ENCODE results near the gene NCCRP1. TPM values are rescaled to one million over a fixed set of nuclear protein-coding genes. Genes with fewer than 3 reads are reported as not detected.

The NCCRP1 gene
- total RNA-seq, 1 donor from 2014 or later = not detected

GRCh38 chr19:39164289-39164688 is 32.5 kb upstream of the NCCRP1 start:
- no peaks in the 10 kb centered on the region for H3K9me3 ChIP-seq (ENCODE audit: control insufficient read depth in 3 of 3, low read length in 3 of 3)

GRCh38 chr19:39165857-39166256 is 30.9 kb upstream of the NCCRP1 start:
- H3K27ac ChIP-seq (ENCODE audit: low read depth, low read length) = no peak overlapping the region
- no peaks in the 10 kb centered on the region for H3K9me3 ChIP-seq (ENCODE audit: control insufficient read depth in 3 of 3, low read length in 3 of 3)
- peaks cover 4 to 5% (median 5%) of the 10 kb centered on the region in 3 donors for H3K4me1 ChIP-seq (ENCODE audit: control insufficient read depth in 3 of 3, insufficient read depth in 3 of 3, low read length in 3 of 3)
- H3K4me3 ChIP-seq (ENCODE audit: low read length in 3 of 3) = no peak overlapping the region
- H3K36me3 ChIP-seq (ENCODE audit: control insufficient read depth in 3 of 3, insufficient read depth in 3 of 3, low read length in 3 of 3) = peaks cover 0 to 3% (median 2%) of the 10 kb centered on the region in 3 donors
- H3K9ac ChIP-seq (ENCODE audit: low read depth in 1 of 3, low read length in 3 of 3) = no peak overlapping the region
- no peaks in the 10 kb centered on the region for H3K27me3 ChIP-seq (ENCODE audit: control insufficient read depth in 3 of 3, insufficient read depth in 3 of 3, low read length in 3 of 3)

More at GRCh38 chr19:39164289-39164688, 32.5 kb upstream of the NCCRP1 start:
- Histone ChIP-seq H3K4me1 (ENCODE audit: control insufficient read depth in 3 of 3, insufficient read depth in 3 of 3, low read length in 3 of 3) (peaks cover 7 to 11% (median 10%) of the 10 kb centered on the region in 3 donors), H3K27ac (ENCODE audit: low read depth, low read length) (no peak overlapping the region), H3K4me3 (ENCODE audit: low read length in 3 of 3) (no peak overlapping the region), H3K36me3 (ENCODE audit: control insufficient read depth in 3 of 3, insufficient read depth in 3 of 3, low read length in 3 of 3) (no peaks in the 10 kb centered on the region), H3K9ac (ENCODE audit: low read depth in 1 of 3, low read length in 3 of 3) (no peak overlapping the region), H3K27me3 (ENCODE audit: control insufficient read depth in 3 of 3, insufficient read depth in 3 of 3, low read length in 3 of 3) (no peaks in the 10 kb centered on the region)

GRCh38 chr19:39166571-39167391 is 30.0 kb upstream of the NCCRP1 start:
- H3K4me1 ChIP-seq (ENCODE audit: control insufficient read depth in 3 of 3, insufficient read depth in 3 of 3, low read length in 3 of 3) = peaks cover 0 to 5% (median 3%) of the 10 kb centered on the region in 3 donors
- no peak overlapping the region for H3K27ac ChIP-seq (ENCODE audit: low read depth, low read length)
- H3K9ac ChIP-seq (ENCODE audit: low read depth in 1 of 3, low read length in 3 of 3) = peak overlapping the region in 1 of 3 donors; percentile 3
- H3K4me3 ChIP-seq (ENCODE audit: low read length in 3 of 3) = no peak overlapping the region
- H3K9me3 ChIP-seq (ENCODE audit: control insufficient read depth in 3 of 3, low read length in 3 of 3) = no peaks in the 10 kb centered on the region
- H3K36me3 ChIP-seq (ENCODE audit: control insufficient read depth in 3 of 3, insufficient read depth in 3 of 3, low read length in 3 of 3) = peaks cover 0 to 3% (median 2%) of the 10 kb centered on the region in 3 donors
- H3K27me3 ChIP-seq (ENCODE audit: control insufficient read depth in 3 of 3, insufficient read depth in 3 of 3, low read length in 3 of 3) = no peaks in the 10 kb centered on the region

GRCh38 chr19:39167461-39168257 is 29.1 kb upstream of the NCCRP1 start:
- Histone ChIP-seq H3K27me3 (ENCODE audit: control insufficient read depth in 3 of 3, insufficient read depth in 3 of 3, low read length in 3 of 3) (no peaks in the 10 kb centered on the region), H3K4me3 (ENCODE audit: low read length in 3 of 3) (no peak overlapping the region), H3K9ac (ENCODE audit: low read depth in 1 of 3, low read length in 3 of 3) (no peak overlapping the region), H3K4me1 (ENCODE audit: control insufficient read depth in 3 of 3, insufficient read depth in 3 of 3, low read length in 3 of 3) (peaks cover 0 to 5% (median 3%) of the 10 kb centered on the region in 3 donors), H3K9me3 (ENCODE audit: control insufficient read depth in 3 of 3, low read length in 3 of 3) (no peaks in the 10 kb centered on the region), H3K27ac (ENCODE audit: low read depth, low read length) (no peak overlapping the region), H3K36me3 (ENCODE audit: control insufficient read depth in 3 of 3, insufficient read depth in 3 of 3, low read length in 3 of 3) (peaks cover 0 to 3% (median 3%) of the 10 kb centered on the region in 3 donors)

GRCh38 chr19:39168258-39169142 is 28.3 kb upstream of the NCCRP1 start:
- Histone ChIP-seq H3K4me1 (ENCODE audit: control insufficient read depth in 3 of 3, insufficient read depth in 3 of 3, low read length in 3 of 3) (peaks cover 0 to 5% (median 3%) of the 10 kb centered on the region in 3 donors), H3K27me3 (ENCODE audit: control insufficient read depth in 3 of 3, insufficient read depth in 3 of 3, low read length in 3 of 3) (no peaks in the 10 kb centered on the region), H3K36me3 (ENCODE audit: control insufficient read depth in 3 of 3, insufficient read depth in 3 of 3, low read length in 3 of 3) (peaks cover 0 to 3% (median 3%) of the 10 kb centered on the region in 3 donors), H3K27ac (ENCODE audit: low read depth, low read length) (no peak overlapping the region), H3K9me3 (ENCODE audit: control insufficient read depth in 3 of 3, low read length in 3 of 3) (no peaks in the 10 kb centered on the region), H3K4me3 (ENCODE audit: low read length in 3 of 3) (no peak overlapping the region), H3K9ac (ENCODE audit: low read depth in 1 of 3, low read length in 3 of 3) (no peak overlapping the region)

GRCh38 chr19:39169143-39169810 is 27.5 kb upstream of the NCCRP1 start:
- Histone ChIP-seq H3K27ac (ENCODE audit: low read depth, low read length) (no peak overlapping the region), H3K9ac (ENCODE audit: low read depth in 1 of 3, low read length in 3 of 3) (no peak overlapping the region), H3K36me3 (ENCODE audit: control insufficient read depth in 3 of 3, insufficient read depth in 3 of 3, low read length in 3 of 3) (peaks cover under 1 to 3% (median 3%) of the 10 kb centered on the region in 3 donors)

GRCh38 chr19:39170386-39171231 is 26.2 kb upstream of the NCCRP1 start:
- Histone ChIP-seq H3K9ac (ENCODE audit: low read depth in 1 of 3, low read length in 3 of 3) (no peak overlapping the region), H3K27ac (ENCODE audit: low read depth, low read length) (no peak overlapping the region), H3K27me3 (ENCODE audit: control insufficient read depth in 3 of 3, insufficient read depth in 3 of 3, low read length in 3 of 3) (no peaks in the 10 kb centered on the region), H3K4me3 (ENCODE audit: low read length in 3 of 3) (no peak overlapping the region), H3K36me3 (ENCODE audit: control insufficient read depth in 3 of 3, insufficient read depth in 3 of 3, low read length in 3 of 3) (peaks cover 6 to 9% (median 8%) of the 10 kb centered on the region in 3 donors), H3K9me3 (ENCODE audit: control insufficient read depth in 3 of 3, low read length in 3 of 3) (no peaks in the 10 kb centered on the region), H3K4me1 (ENCODE audit: control insufficient read depth in 3 of 3, insufficient read depth in 3 of 3, low read length in 3 of 3) (peaks cover 0 to 5% (median 3%) of the 10 kb centered on the region in 3 donors)

More at GRCh38 chr19:39169143-39169810, 27.5 kb upstream of the NCCRP1 start:
- no peaks in the 10 kb centered on the region for H3K9me3 ChIP-seq (ENCODE audit: control insufficient read depth in 3 of 3, low read length in 3 of 3)
- H3K27me3 ChIP-seq (ENCODE audit: control insufficient read depth in 3 of 3, insufficient read depth in 3 of 3, low read length in 3 of 3) = no peaks in the 10 kb centered on the region
- no peak overlapping the region for H3K4me3 ChIP-seq (ENCODE audit: low read length in 3 of 3)
- H3K4me1 ChIP-seq (ENCODE audit: control insufficient read depth in 3 of 3, insufficient read depth in 3 of 3, low read length in 3 of 3) = peaks cover 0 to 5% (median 3%) of the 10 kb centered on the region in 3 donors

- Histone ChIP-seq H3K4me1 (ENCODE audit: control insufficient read depth in 3 of 3, insufficient read depth in 3 of 3, low read length in 3 of 3) (peaks cover 0 to 3% (median 2%) of the 10 kb centered on the region in 3 donors), H3K9ac (ENCODE audit: low read depth in 1 of 3, low read length in 3 of 3) (no peak overlapping the region), H3K36me3 (ENCODE audit: control insufficient read depth in 3 of 3, insufficient read depth in 3 of 3, low read length in 3 of 3) (peaks cover 10 to 13% (median 11%) of the 10 kb centered on the region in 3 donors), H3K9me3 (ENCODE audit: control insufficient read depth in 3 of 3, low read length in 3 of 3) (no peaks in the 10 kb centered on the region), H3K27ac (ENCODE audit: low read depth, low read length) (no peak overlapping the region), H3K4me3 (ENCODE audit: low read length in 3 of 3) (no peak overlapping the region), H3K27me3 (ENCODE audit: control insufficient read depth in 3 of 3, insufficient read depth in 3 of 3, low read length in 3 of 3) (no peaks in the 10 kb centered on the region)
Observed at GRCh38 chr19:39171479-39172465, 25.0 kb upstream of the NCCRP1 start.

Data from skeletal muscle tissue (tissue), 4 donors.